Endodermal cell (in vitro differentiated cells): ENCODE results near the gene TTLL9. TPM values are rescaled to one million over a fixed set of nuclear protein-coding genes. Genes with fewer than 3 reads are reported as not detected.

ENCODE experiments used
- DNase-seq: peaks from one replicate; pipeline ENCODE4 v3.0.0-alpha.2; 2017
- H3K27ac ChIP-seq: 2 replicates; pipeline ENCODE4 v1.5.1; 2013; ENCODE audit warnings: mild to moderate bottlenecking, low read depth, low read length, moderate library complexity
- H3K27me3 ChIP-seq: 2 replicates; pipeline ENCODE4 v1.6.1; 2013; ENCODE audit warnings: mild to moderate bottlenecking, low read length, moderate library complexity; ENCODE audit not compliant: insufficient read depth, control insufficient read depth, poor library complexity, severe bottlenecking
- H3K36me3 ChIP-seq: 2 replicates; pipeline ENCODE4 v1.7.0; 2013; ENCODE audit warnings: mild to moderate bottlenecking, low read length, moderate library complexity; ENCODE audit not compliant: control insufficient read depth, insufficient read depth
- H3K4me1 ChIP-seq: one replicate; pipeline ENCODE4 v1.7.0; 2013; ENCODE audit warnings: low read length; ENCODE audit not compliant: control insufficient read depth, insufficient read depth
- H3K4me3 ChIP-seq: 2 replicates; pipeline ENCODE4 v1.5.1; 2013; ENCODE audit warnings: mild to moderate bottlenecking, low read length, moderate library complexity
- H3K9ac ChIP-seq: 2 replicates; pipeline ENCODE4 v1.6.1; 2013; ENCODE audit warnings: mild to moderate bottlenecking, low read length, moderate library complexity; ENCODE audit not compliant: poor library complexity, severe bottlenecking; ENCODE audit errors: extremely low read depth
- H3K9me3 ChIP-seq: 2 replicates; pipeline ENCODE4 v1.6.1; 2013; ENCODE audit warnings: mild to moderate bottlenecking, low read length, moderate library complexity; ENCODE audit not compliant: control insufficient read depth
- H3K27ac Mint-ChIP-seq: 2 replicates; pipeline ENCODE4 v1.8.0; 2020; ENCODE audit warnings: mixed read lengths
- H3K27me3 Mint-ChIP-seq: 2 replicates; pipeline ENCODE4 v1.8.0; 2021; ENCODE audit warnings: mild to moderate bottlenecking, mixed read lengths; ENCODE audit not compliant: insufficient read depth
- H3K36me3 Mint-ChIP-seq: 2 replicates; pipeline ENCODE4 v1.8.0; 2020; ENCODE audit warnings: low read depth, mixed read lengths
- H3K4me1 Mint-ChIP-seq: 2 replicates; pipeline ENCODE4 v1.8.0; 2020; ENCODE audit warnings: mixed read lengths
- H3K4me3 Mint-ChIP-seq: 2 replicates; pipeline ENCODE4 v1.8.0; 2020; ENCODE audit warnings: mild to moderate bottlenecking, moderate library complexity, mixed read lengths
- H3K9me3 Mint-ChIP-seq: 2 replicates; pipeline ENCODE4 v1.8.0; 2020; ENCODE audit warnings: mild to moderate bottlenecking, mixed read lengths
- WGBS, 2 experiments: methylation state at CpG; one replicate each; pipeline versions ENCODE4 v1.1.5 to v1.1.7; 2013; ENCODE audit warnings: missing lambda C conversion rate in 2 of 2, mixed read lengths in 1 of 2; ENCODE audit not compliant: insufficient coverage in 1 of 2, insufficient read length in 1 of 2; 5-methylcytosine and 5-hydroxymethylcytosine counted together
- total RNA-seq, 2 donors: library from RNA; stranded (reverse); fragmentation: NEBNext Ultra II Directional in 1 of 2; extraction: Animal tissue kit (Norgen Biotek cat#: 25700) in 1 of 2; gene quantifications; 2 replicates in 1 of 2; 3 replicates in 1 of 2; pipeline ENCODE4 v1.2.1, GENCODE V29; 2021
- TF ChIP-seq, protein P1 (sequence below): fragments of 200-600 bp; sonication (generic); conservative IDR thresholded peaks from 2 replicates; pipeline ENCODE4 v1.5.0; 2021; ENCODE audit warnings: antibody characterized with exemption, mild to moderate bottlenecking

TTLL9 gene
- total RNA-seq, 2 donors from 2014 or later, result 0.29 to 0.51 TPM

DNA sequence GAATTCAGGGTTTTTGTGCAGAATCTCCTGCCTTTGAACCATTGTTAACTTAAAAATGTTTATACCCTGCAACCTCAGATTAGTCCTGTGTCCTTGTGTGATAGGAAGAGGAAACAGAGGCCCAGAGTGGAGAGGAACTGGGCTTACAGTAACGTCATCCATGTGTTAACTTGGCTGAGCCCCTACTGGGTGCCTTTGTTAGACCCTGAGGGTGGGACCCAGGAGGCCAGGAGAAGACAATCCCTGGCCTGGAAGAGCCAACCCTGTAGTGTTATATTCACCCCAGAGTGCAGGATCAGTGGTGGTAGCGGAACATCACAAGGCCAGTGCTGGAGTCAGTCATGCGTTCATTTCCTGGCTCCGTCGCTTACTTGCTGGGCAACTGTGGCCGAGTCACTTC lies 40.7 kb upstream of the TTLL9 start:
- Mint-ChIP-seq H3K27ac (no peak overlapping the region), H3K9me3 (no peaks in the 10 kb centered on the region), H3K36me3 (no peaks in the 10 kb centered on the region), H3K27me3 (no peaks in the 10 kb centered on the region), H3K4me3 (no peak overlapping the region), H3K4me1 (peaks cover 3% of the 10 kb centered on the region)
- DNase-seq, result no peak
- WGBS, 2 experiments, result 88 to 89% methylated on average over 6 of the region's 6 CpGs
- Histone ChIP-seq H3K4me3 (no peak overlapping the region), H3K27ac (no peak overlapping the region), H3K9me3 (no peaks in the 10 kb centered on the region), H3K4me1 (peaks cover 3% of the 10 kb centered on the region), H3K27me3 (no peaks in the 10 kb centered on the region), H3K36me3 (no peaks in the 10 kb centered on the region), H3K9ac (no peak overlapping the region)
- TF ChIP-seq, protein P1, sequence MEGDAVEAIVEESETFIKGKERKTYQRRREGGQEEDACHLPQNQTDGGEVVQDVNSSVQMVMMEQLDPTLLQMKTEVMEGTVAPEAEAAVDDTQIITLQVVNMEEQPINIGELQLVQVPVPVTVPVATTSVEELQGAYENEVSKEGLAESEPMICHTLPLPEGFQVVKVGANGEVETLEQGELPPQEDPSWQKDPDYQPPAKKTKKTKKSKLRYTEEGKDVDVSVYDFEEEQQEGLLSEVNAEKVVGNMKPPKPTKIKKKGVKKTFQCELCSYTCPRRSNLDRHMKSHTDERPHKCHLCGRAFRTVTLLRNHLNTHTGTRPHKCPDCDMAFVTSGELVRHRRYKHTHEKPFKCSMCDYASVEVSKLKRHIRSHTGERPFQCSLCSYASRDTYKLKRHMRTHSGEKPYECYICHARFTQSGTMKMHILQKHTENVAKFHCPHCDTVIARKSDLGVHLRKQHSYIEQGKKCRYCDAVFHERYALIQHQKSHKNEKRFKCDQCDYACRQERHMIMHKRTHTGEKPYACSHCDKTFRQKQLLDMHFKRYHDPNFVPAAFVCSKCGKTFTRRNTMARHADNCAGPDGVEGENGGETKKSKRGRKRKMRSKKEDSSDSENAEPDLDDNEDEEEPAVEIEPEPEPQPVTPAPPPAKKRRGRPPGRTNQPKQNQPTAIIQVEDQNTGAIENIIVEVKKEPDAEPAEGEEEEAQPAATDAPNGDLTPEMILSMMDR, result no peak

DNA sequence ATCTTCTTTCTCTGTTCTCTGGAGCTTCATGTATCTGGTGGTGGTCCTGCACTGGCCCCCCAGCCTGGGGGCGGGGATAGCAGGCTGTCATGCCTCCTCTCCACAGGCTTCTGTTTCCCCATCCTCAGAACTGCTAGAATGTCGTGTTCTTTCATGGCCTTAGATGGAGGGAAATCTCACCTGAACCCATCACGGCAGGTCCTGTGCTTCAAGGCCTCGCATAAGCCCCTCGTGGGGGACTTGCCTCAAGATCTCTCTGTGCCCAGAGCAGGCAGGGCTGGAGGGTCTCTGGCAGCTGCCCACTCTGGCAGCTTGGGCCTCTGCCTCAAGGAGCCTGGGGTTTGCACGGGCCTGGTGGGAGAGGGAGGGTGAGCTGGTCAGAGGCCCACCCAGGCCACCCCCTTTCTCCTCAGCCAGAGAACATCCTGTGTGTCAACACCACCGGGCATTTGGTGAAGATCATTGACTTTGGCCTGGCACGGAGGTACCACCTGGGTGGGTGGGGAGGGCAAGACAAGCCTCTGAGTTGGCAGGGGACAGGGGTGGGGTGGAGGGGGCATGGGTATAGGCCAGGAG lies 39.9 kb upstream of the TTLL9 start:
- 92 to 94% methylated on average over 5 to 8 of the region's 8 CpGs for WGBS, 2 experiments
- Histone ChIP-seq H3K27me3 (no peaks in the 10 kb centered on the region), H3K27ac (no peak overlapping the region), H3K4me3 (no peak overlapping the region), H3K9me3 (no peaks in the 10 kb centered on the region), H3K9ac (no peak overlapping the region), H3K4me1 (peaks cover 3% of the 10 kb centered on the region), H3K36me3 (no peaks in the 10 kb centered on the region)
- DNase-seq, result no peak
- H3K4me3 Mint-ChIP-seq, result no peak overlapping the region
- peaks cover 3% of the 10 kb centered on the region for H3K4me1 Mint-ChIP-seq
- H3K27me3 Mint-ChIP-seq, result no peaks in the 10 kb centered on the region
- H3K36me3 Mint-ChIP-seq, result no peaks in the 10 kb centered on the region
- H3K9me3 Mint-ChIP-seq, result no peaks in the 10 kb centered on the region
- H3K27ac Mint-ChIP-seq, result no peak overlapping the region
- TF ChIP-seq, protein P1, result no peak

DNA sequence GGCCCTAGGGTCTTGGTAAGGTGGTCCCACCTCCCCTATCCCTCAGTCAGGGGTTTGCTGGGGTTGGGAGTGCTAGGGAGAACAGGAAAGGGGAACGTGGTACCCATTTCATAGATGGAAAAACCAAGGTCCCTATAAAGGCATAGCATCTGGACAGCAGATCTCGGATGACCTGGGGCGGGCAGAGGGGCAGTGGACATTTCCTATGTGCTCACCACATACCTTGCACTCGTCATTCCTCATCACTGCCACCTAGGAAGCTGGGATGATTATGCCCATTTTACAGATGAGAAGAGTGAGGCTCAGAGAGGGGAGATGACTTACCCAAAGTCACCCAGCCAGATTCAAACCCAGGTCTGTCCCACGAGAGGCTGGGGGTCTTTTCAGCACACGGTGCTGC lies 39.2 kb upstream of the TTLL9 start:
- peaks cover 3% of the 10 kb centered on the region for H3K4me1 Mint-ChIP-seq
- 86 to 100% methylated on average over 2 to 6 of the region's 6 CpGs for WGBS, 2 experiments
- no peak overlapping the region for H3K4me3 Mint-ChIP-seq

More for the DNA sequence above, 39.2 kb upstream of the TTLL9 start:
- Histone ChIP-seq H3K4me1 (peaks cover 3% of the 10 kb centered on the region), H3K4me3 (no peak overlapping the region), H3K9me3 (no peaks in the 10 kb centered on the region), H3K36me3 (no peaks in the 10 kb centered on the region), H3K27me3 (no peaks in the 10 kb centered on the region), H3K27ac (no peak overlapping the region), H3K9ac (no peak overlapping the region)
- no peak for DNase-seq
- H3K27me3 Mint-ChIP-seq, result no peaks in the 10 kb centered on the region
- no peaks in the 10 kb centered on the region for H3K36me3 Mint-ChIP-seq
- no peak overlapping the region for H3K27ac Mint-ChIP-seq
- TF ChIP-seq, protein P1, result no peak
- H3K9me3 Mint-ChIP-seq, result no peaks in the 10 kb centered on the region
